Muscle layer of duodenum (tissue), 2 donors: Measurements from ENCODE around the gene VAT1L.

Source experiments
- H3K27ac ChIP-seq: one replicate; pipeline ENCODE4 v1.7.0; 2013; ENCODE audit warnings: mild to moderate bottlenecking, low read length
- H3K27me3 ChIP-seq: one replicate; pipeline ENCODE4 v1.7.0; 2013; ENCODE audit warnings: low read depth, mild to moderate bottlenecking, control low read depth, low read length
- H3K36me3 ChIP-seq, 2 donors: one replicate each; pipeline ENCODE4 v1.7.0; 2013; ENCODE audit warnings: low read length in 2 of 2, control low read depth in 1 of 2, mild to moderate bottlenecking in 1 of 2; ENCODE audit not compliant: insufficient read depth in 2 of 2, control insufficient read depth in 1 of 2
- H3K4me1 ChIP-seq, 2 donors: one replicate each; pipeline ENCODE4 v1.7.0; 2013; ENCODE audit warnings: low read length in 2 of 2, mild to moderate bottlenecking in 2 of 2, control low read depth in 1 of 2, moderate library complexity in 1 of 2; ENCODE audit not compliant: insufficient read depth in 2 of 2, control insufficient read depth in 1 of 2
- H3K4me3 ChIP-seq, 2 donors: one replicate each; pipeline ENCODE4 v1.7.0; 2013; ENCODE audit warnings: low read length in 2 of 2, low read depth in 1 of 2, mild to moderate bottlenecking in 1 of 2
- H3K9me3 ChIP-seq, 2 donors: one replicate each; pipeline ENCODE4 v1.7.0; 2013; ENCODE audit warnings: low read length in 2 of 2, control low read depth in 1 of 2, mild to moderate bottlenecking in 1 of 2; ENCODE audit not compliant: control insufficient read depth in 1 of 2
- donor health status: healthy.

VAT1L gene

DNA sequence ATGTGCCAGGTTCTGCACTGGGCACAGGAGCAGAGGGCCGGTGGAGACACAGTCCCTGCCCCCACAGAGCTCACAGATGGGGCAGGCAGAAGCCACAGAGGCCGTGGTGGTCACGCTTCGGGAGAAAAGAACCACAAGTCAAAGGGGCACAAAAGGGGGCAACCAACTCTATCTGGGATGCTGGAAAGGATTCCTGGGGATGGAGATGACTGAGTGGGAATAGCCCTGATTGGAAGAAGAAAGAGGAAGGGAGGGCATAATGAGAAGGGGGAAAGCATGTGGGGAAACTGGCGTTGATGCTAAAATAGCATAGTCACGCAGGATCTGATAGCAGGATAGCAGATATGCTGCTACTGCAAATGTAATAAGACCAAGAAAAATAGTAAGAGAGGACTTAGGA lies 69.7 kb downstream of the VAT1L start:
- Histone ChIP-seq H3K4me1 (no peaks in the 10 kb centered on the region), H3K9me3 (no peaks in the 10 kb centered on the region), H3K27me3 (no peaks in the 10 kb centered on the region), H3K36me3 (no peaks in the 10 kb centered on the region), H3K4me3 (no peak overlapping the region), H3K27ac (no peak overlapping the region)

DNA sequence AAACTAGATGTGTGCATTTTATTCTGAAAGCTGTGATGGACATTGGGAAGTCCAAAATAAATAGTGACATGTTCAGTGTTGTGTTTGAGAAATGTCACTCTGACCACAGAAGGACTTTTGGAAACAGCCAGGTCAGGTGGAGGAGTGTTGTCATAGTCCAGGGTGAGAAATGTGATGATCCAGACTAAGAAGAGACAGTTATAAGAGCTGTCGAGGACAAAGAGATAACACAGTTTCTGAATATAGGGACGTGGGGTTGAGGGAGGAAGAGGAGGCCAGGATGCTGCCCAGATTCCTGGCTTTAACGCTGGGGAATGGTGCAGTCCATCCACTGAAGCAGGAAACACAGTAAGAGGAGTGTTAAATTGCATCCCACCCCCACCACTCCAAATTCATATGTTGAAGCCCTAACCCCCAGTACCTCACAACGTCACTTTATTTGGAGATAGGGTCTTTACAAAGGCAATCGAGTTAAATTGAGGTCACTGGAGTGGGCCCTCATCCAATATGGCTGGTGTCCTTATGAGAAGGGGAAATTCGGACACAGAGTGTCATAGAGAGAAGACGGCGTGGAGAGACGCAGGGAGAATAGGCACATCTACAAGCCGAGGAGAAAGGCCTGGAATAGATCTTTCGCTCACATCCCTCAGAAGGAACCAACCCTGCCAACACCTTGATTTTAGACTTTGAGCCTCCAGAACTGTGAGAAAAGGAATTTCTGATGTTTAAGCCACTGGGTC lies 71.3 kb downstream of the VAT1L start:
- H3K27me3 ChIP-seq = no peaks in the 10 kb centered on the region
- no peaks in the 10 kb centered on the region for H3K9me3 ChIP-seq
- H3K4me1 ChIP-seq = no peaks in the 10 kb centered on the region
- no peak overlapping the region for H3K4me3 ChIP-seq
- H3K27ac ChIP-seq = no peak overlapping the region
- no peaks in the 10 kb centered on the region for H3K36me3 ChIP-seq

DNA sequence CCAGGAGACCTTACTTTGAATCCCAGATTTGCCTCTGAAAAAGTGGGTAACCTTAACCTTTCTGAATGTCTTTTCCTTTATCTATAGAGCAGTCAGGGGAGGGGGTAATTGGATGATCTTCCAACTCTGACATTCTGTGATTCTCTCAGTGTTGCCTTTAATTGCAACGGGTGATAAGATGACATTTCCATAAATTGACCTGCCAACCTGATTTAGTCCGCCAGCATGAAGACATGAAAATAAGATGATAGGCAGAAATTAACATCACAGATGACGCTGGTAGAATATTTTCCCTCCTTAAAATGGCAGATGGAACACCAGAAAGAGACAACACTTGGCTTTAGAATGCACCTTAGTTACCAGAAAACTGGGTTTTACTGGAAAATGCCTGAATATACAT lies 72.6 kb downstream of the VAT1L start:
- Histone ChIP-seq H3K4me3 (no peak overlapping the region), H3K9me3 (no peaks in the 10 kb centered on the region), H3K4me1 (no peaks in the 10 kb centered on the region), H3K27me3 (no peaks in the 10 kb centered on the region), H3K27ac (no peak overlapping the region), H3K36me3 (no peaks in the 10 kb centered on the region)

DNA sequence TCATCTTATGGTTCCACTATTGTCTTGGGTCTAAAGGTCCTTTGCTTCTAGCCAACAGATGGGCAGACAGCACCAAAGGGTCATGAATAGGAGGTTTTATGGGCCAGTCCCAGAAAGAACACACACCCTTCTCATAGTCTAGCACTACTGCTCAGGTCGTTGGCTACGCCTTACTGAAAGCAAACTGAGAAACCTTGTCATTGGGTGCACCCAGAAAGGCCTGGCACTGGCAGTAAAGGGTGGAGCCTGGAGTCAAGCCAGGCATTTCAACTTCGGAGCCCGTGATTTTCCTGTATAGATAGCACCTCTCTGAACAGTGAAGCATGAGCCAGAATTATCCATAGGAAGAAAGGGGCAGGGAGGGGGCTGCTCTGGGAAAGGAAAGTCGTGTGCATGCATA lies 74.9 kb downstream of the VAT1L start:
- H3K27me3 ChIP-seq = no peaks in the 10 kb centered on the region
- no peaks in the 10 kb centered on the region for H3K9me3 ChIP-seq
- no peak overlapping the region for H3K4me3 ChIP-seq
- H3K36me3 ChIP-seq = no peaks in the 10 kb centered on the region
- no peaks in the 10 kb centered on the region for H3K4me1 ChIP-seq
- H3K27ac ChIP-seq = no peak overlapping the region

DNA sequence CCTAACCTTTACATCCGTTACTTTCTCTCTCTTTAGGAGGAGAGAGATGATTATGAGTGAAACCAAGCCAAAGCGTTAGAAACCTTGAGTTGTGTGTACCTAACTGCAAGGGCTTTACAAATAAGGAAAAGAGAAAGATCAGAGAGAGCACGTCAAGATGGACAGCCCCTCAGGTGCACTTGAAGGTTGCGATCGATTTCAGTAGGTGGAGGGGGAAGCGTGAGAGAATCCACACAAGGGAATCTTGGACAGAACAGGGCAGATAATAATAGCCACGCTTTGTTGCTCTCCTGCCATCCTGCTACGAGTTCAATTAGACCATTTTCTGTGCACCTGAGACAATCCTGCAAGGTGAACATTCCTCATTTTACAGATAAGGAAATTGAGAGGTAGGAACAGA lies 78.4 kb downstream of the VAT1L start:
- Histone ChIP-seq H3K4me1 (no peaks in the 10 kb centered on the region), H3K27me3 (no peaks in the 10 kb centered on the region), H3K36me3 (no peaks in the 10 kb centered on the region), H3K27ac (no peak overlapping the region), H3K9me3 (no peaks in the 10 kb centered on the region), H3K4me3 (no peak overlapping the region)

DNA sequence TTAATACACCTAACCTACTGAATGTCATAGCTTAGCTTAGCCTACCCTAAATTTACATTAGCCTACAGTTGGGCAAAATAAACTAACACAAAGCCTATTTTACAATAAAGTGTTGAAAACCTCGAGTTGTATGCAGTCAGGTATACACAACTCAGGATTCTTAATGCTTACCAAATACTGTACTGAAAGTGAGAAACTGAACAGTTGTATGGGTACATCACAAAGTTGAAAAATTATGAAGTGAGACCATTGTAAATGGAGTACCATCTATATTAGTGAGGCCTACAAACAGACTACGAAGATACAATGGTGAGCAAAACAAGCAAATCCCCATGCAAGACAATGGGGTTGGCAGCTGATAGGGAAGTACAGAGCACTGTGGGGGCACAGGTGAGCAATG lies 79.7 kb downstream of the VAT1L start:
- Histone ChIP-seq H3K27ac (no peak overlapping the region), H3K36me3 (no peaks in the 10 kb centered on the region)

DNA sequence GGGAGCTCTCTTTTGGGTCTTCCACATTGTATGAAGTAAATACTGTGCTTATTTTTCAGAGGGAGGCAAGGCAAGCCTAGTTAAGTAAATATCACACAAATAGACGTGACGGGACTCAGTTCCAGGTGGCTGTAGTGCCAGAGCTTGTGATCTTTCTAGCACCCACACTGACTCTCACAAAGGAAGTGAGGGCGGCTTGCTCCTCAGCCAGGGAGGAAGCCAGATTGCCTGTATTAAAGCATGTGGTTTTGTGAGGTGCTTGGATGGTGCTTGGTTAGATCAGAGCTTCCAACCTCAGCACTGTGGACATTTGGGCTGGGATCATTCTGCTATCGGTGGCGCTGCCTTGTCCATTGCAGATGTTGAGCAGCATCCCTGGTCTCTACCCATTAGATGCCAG lies 80.1 kb downstream of the VAT1L start:
- no peaks in the 10 kb centered on the region for H3K4me1 ChIP-seq
- no peak overlapping the region for H3K4me3 ChIP-seq
- H3K27ac ChIP-seq = no peak overlapping the region
- H3K36me3 ChIP-seq = no peaks in the 10 kb centered on the region
- no peaks in the 10 kb centered on the region for H3K9me3 ChIP-seq
- H3K27me3 ChIP-seq = no peaks in the 10 kb centered on the region

More for the DNA sequence above, 79.7 kb downstream of the VAT1L start:
- Histone ChIP-seq H3K9me3 (no peaks in the 10 kb centered on the region), H3K4me3 (no peak overlapping the region), H3K27me3 (no peaks in the 10 kb centered on the region), H3K4me1 (no peaks in the 10 kb centered on the region)

DNA sequence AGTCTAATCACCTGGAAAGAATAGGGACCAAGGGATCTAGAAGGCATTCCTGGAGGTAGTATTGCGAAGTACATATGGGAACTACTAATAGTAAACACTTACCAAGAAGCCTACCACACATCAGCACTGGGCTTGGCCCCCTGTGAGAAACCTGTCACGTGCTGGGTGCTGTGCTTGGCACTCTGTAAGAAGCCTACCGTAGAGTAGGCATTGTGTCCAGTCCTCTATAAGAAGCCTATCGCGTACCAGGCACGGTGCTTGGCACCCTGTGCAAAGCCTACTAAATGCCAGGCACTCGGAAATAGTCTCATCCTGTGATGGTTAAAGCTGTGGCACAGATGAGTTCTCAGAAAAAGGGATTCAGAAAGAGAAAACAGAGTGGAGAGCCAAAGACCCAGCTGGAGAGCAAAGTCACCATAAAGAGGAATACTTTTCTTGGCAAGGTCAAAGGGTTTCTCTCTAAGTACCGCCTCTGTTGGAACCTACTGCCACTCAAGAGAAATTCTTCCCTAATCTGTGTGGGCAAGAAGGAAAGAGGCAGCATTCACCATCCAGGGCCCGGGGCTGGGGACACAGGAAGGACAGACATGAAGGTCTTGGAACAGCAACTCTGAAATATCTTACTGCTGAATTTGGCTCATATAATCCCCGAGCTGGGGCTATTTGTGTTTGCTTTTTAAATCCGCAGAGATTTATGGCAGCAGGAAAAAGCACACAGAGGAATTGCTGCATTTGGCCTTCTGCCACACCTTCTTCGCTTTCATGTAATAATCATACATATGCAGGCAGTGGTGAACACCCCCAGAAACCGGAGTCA lies 81.8 kb downstream of the VAT1L start:
- Histone ChIP-seq H3K4me3 (no peak overlapping the region), H3K9me3 (peaks cover 0 to 3% of the 10 kb centered on the region in 2 donors), H3K27ac (no peak overlapping the region), H3K36me3 (no peaks in the 10 kb centered on the region), H3K4me1 (no peaks in the 10 kb centered on the region), H3K27me3 (no peaks in the 10 kb centered on the region)

DNA sequence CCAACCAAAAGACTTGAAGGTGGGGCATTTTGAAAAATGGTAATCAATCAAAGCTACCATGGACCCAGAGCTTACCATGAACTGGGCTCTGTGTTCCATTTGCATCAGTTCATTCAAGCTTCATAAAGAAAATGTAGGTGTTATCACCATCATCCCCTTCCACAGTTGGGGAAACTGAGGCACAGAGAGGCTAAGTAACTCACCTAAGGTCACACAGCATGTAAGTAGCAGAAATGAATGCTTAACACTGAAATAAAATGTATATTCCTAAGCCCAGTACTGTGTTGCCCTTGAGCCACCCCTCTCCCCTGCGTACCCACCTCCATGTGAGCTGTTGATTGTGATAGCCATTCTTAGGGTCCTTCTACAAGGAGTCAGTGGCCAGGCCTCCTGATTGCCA lies 83.6 kb downstream of the VAT1L start:
- H3K9me3 ChIP-seq = peaks cover 0 to 3% of the 10 kb centered on the region in 2 donors
- H3K4me3 ChIP-seq = no peak overlapping the region
- H3K4me1 ChIP-seq = no peaks in the 10 kb centered on the region
- no peak overlapping the region for H3K27ac ChIP-seq
- H3K36me3 ChIP-seq = no peaks in the 10 kb centered on the region
- no peaks in the 10 kb centered on the region for H3K27me3 ChIP-seq

DNA sequence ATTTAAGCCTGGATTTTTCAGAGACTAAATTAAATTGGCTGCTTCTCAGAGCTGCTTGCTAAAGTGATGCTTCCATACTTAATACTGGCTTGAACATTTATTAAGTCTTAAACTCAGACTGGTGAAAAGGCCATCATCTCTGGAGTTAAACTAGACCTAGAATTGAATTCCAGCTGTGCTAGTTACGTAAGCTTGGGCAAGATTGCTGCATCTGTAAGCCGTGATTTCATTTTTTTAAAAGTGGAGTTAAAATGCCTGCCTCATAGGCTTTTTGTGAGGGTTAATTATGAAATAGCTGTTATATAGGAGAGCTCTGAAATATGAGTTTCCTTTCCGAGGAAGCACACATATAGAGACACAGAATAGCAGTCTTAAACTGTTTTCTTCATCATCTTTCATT lies 84.7 kb downstream of the VAT1L start:
- H3K36me3 ChIP-seq = no peaks in the 10 kb centered on the region
- H3K27ac ChIP-seq = no peak overlapping the region
- no peaks in the 10 kb centered on the region for H3K27me3 ChIP-seq
- no peak overlapping the region for H3K4me3 ChIP-seq
- peaks cover 0 to 3% of the 10 kb centered on the region in 2 donors for H3K9me3 ChIP-seq
- H3K4me1 ChIP-seq = no peaks in the 10 kb centered on the region

DNA sequence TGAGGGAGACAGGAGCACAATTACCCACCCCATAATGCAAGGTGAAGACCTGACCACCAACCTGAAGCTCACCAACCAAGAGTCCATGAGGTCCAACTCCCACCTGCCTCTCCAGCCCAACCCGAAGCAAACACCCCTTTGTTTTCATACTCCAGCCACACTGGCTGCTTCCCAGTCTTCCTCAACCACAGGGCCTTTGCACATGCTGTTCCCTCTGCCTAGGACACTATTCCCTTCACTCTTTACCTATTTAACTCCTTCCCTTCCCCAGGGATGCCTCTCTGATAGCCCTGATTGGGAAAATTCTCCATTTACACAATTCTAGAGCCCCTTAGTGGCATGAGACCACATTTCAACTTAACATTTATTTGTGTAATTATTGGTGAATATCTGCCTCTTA lies 86.0 kb downstream of the VAT1L start:
- H3K4me1 ChIP-seq = no peaks in the 10 kb centered on the region
- no peak overlapping the region for H3K4me3 ChIP-seq
- H3K27ac ChIP-seq = no peak overlapping the region
- H3K36me3 ChIP-seq = no peaks in the 10 kb centered on the region
- H3K9me3 ChIP-seq = peaks cover 0 to 3% of the 10 kb centered on the region in 2 donors
- no peaks in the 10 kb centered on the region for H3K27me3 ChIP-seq
